ENCODE data around the gene GAPDH.

GRCh38 chr12:6563448-6564050 is 29.2 kb downstream of the GAPDH start:
- TF ChIP-seq CTCF (IDR thresholded peaks at IDR 0.05), result peak; percentile 95
- TF ChIP-seq EZH2 (IDR thresholded peaks at IDR 0.05; ENCODE audit: borderline replicate concordance, insufficient read depth, low read depth, low read length, poor library complexity, severe bottlenecking), result no peak

All from B cell (primary cell).